HepG2 (cell line): ENCODE measurements around the gene KNG1. TPM values are rescaled to one million over a fixed set of nuclear protein-coding genes. Genes with fewer than 3 reads are reported as not detected.

Experiments
- AGO1 ChIP-seq: fragments of 200-400 bp; formaldehyde crosslinking; IDR thresholded peaks from 2 replicates; pipeline ENCODE4 v1.6.1; 2017; ENCODE audit warnings: mild to moderate bottlenecking, low read depth, low read length, moderate library complexity; ENCODE audit not compliant: poor library complexity, severe bottlenecking
- ARNTL ChIP-seq: sonication (generic); formaldehyde crosslinking; IDR thresholded peaks from 2 replicates; pipeline ENCODE4 v1.4.0; 2020; ENCODE audit warnings: mild to moderate bottlenecking, missing genetic modification reagents
- BORCS8-MEF2B ChIP-seq: sonication (generic); formaldehyde crosslinking; IDR thresholded peaks from 2 replicates; pipeline ENCODE4 v1.8.0; 2022; ENCODE audit warnings: mild to moderate bottlenecking, missing genetic modification reagents
- EP300 ChIP-seq, 3 experiments: sonication (generic) in 1 of 3; formaldehyde crosslinking in 1 of 3; IDR thresholded peaks; 2 replicates each; pipeline versions ENCODE4 v1.5.1 to v1.6.1; 2011 to 2020; ENCODE audit warnings: low read depth in 2 of 3, low read length in 2 of 3, borderline replicate concordance in 1 of 3, improper control_type of control experiment in 1 of 3, mild to moderate bottlenecking in 1 of 3, missing genetic modification reagents in 1 of 3, moderate library complexity in 1 of 3
- GABPB1 ChIP-seq: IDR thresholded peaks from 2 replicates; pipeline ENCODE4 v1.6.1; 2016; ENCODE audit warnings: mild to moderate bottlenecking, missing genetic modification reagents, moderate library complexity, missing compliant biosample characterization
- HDAC2 ChIP-seq: sonication (generic); formaldehyde crosslinking; IDR thresholded peaks from 2 replicates; pipeline ENCODE4 v1.4.0; 2020; ENCODE audit warnings: missing genetic modification reagents
- HES4 ChIP-seq: sonication (generic); formaldehyde crosslinking; IDR thresholded peaks from 2 replicates; pipeline ENCODE4 v1.9.0; 2021; ENCODE audit warnings: mild to moderate bottlenecking, missing genetic modification reagents, borderline replicate concordance
- HMGA1 ChIP-seq: sonication (generic); formaldehyde crosslinking; conservative IDR thresholded peaks from 2 replicates; pipeline ENCODE4 v1.4.0; 2020; ENCODE audit warnings: missing genetic modification reagents
- IRF2 ChIP-seq: IDR thresholded peaks from 2 replicates; pipeline ENCODE4 v1.6.1; 2018; ENCODE audit warnings: missing genetic modification reagents, missing compliant biosample characterization
- JUND ChIP-seq: sonication (generic); formaldehyde crosslinking; IDR thresholded peaks from 2 replicates; pipeline ENCODE4 v1.8.0; 2022; ENCODE audit warnings: mild to moderate bottlenecking, missing genetic modification reagents
- MATR3 ChIP-seq: sonication (generic); formaldehyde crosslinking; IDR thresholded peaks from 2 replicates; pipeline ENCODE4 v1.4.0; 2020; ENCODE audit warnings: missing genetic modification reagents
- MEIS2 ChIP-seq: sonication (generic); formaldehyde crosslinking; IDR thresholded peaks from 2 replicates; pipeline ENCODE4 v1.9.0; 2021; ENCODE audit warnings: mild to moderate bottlenecking, missing genetic modification reagents
- MIXL1 ChIP-seq: IDR thresholded peaks from 2 replicates; pipeline ENCODE4 v1.6.1; 2016
- MLXIP ChIP-seq: sonication (generic); formaldehyde crosslinking; IDR thresholded peaks from 2 replicates; pipeline ENCODE4 v1.9.0; 2021; ENCODE audit warnings: missing genetic modification reagents, borderline replicate concordance
- MTA1 ChIP-seq: sonication (generic); formaldehyde crosslinking; IDR thresholded peaks from 2 replicates; pipeline ENCODE4 v1.4.0; 2020; ENCODE audit warnings: missing genetic modification reagents, mild to moderate bottlenecking, borderline replicate concordance
- REL ChIP-seq: sonication (generic); formaldehyde crosslinking; conservative IDR thresholded peaks from 2 replicates; pipeline ENCODE4 v1.8.0; 2022; ENCODE audit warnings: mild to moderate bottlenecking, missing genetic modification reagents, moderate library complexity
- TBP ChIP-seq: sonication (generic); formaldehyde crosslinking; IDR thresholded peaks from 2 replicates; pipeline ENCODE4 v1.5.0; 2020; ENCODE audit warnings: missing genetic modification reagents
- TSC22D2 ChIP-seq: sonication (generic); formaldehyde crosslinking; IDR thresholded peaks from 2 replicates; pipeline ENCODE4 v1.5.1; 2020; ENCODE audit warnings: missing genetic modification reagents, mild to moderate bottlenecking, borderline replicate concordance
- ZNF124 ChIP-seq: sonication (generic); formaldehyde crosslinking; IDR thresholded peaks from 2 replicates; pipeline ENCODE4 v1.4.0; 2020; ENCODE audit warnings: missing genetic modification reagents
- ZNF510 ChIP-seq: sonication (generic); formaldehyde crosslinking; IDR thresholded peaks from 2 replicates; pipeline ENCODE4 v1.4.0; 2020; ENCODE audit warnings: low read depth, mild to moderate bottlenecking, missing genetic modification reagents
- ZNF629 ChIP-seq: sonication (generic); formaldehyde crosslinking; conservative IDR thresholded peaks from 2 replicates; pipeline ENCODE4 v1.5.0; 2020; ENCODE audit warnings: missing genetic modification reagents
- ZNF660 ChIP-seq: sonication (generic); formaldehyde crosslinking; IDR thresholded peaks from 2 replicates; pipeline ENCODE4 v1.5.1; 2020; ENCODE audit warnings: mild to moderate bottlenecking, low read depth, missing genetic modification reagents, borderline replicate concordance
- polyA plus RNA-seq, 8 experiments: library from polyadenylated mRNA; depleted of rRNA in 3 of 8; stranded (reverse) in 7 of 8; unstranded in 1 of 8; fragments of >200 nt; fragmentation: Illumina TruSeq in 4 of 8; extraction: Trizol in 4 of 8; gene quantifications; 2 replicates each; pipeline versions ENCODE4 v1.2.1 to v1.2.3, GENCODE V29; 2011 to 2016; ENCODE audit warnings: low read depth in 4 of 8, missing spikeins in 1 of 8, mixed read lengths in 1 of 8; ENCODE audit not compliant: insufficient read depth in 1 of 8
- total RNA-seq, 5 experiments: library from RNA; depleted of rRNA; stranded (reverse); fragments of >200 nt; fragmentation: Illumina TruSeq; extraction: Trizol; gene quantifications; 2 replicates each; pipeline ENCODE4 v1.2.3, GENCODE V29; 2016; ENCODE audit warnings: low read depth in 1 of 5
- TF ChIP-seq, protein P1 (sequence below): sonication (generic); formaldehyde crosslinking; IDR thresholded peaks from 2 replicates; pipeline ENCODE4 v1.4.0; 2020; ENCODE audit warnings: mild to moderate bottlenecking, missing genetic modification reagents

The KNG1 gene
- total and polyA plus RNA-seq, 2 of the 13 experiments (the other 11 are each of a cell fraction or from before 2014, with no cell fraction given), result 6.5 to 7.0 TPM

- TF ChIP-seq ZNF660 (no peak), MEIS2 (CRISPR knock-in tag) (peak; percentile 54; the same call in 1 of the 2 replicates), EP300 (IDR thresholded peaks at IDR 0.05; ENCODE audit: low read depth in 2 of 2, low read length in 2 of 2) (no peak; a peak in 1 of 4 replicates), EP300 (CRISPR knock-in tag; IDR thresholded peaks at IDR 0.05; ENCODE audit: borderline replicate concordance) (no peak), ZNF510 (CRISPR knock-in tag) (0 out of 2 replicates have a peak, but pooled peaks have one; percentile 43), ARNTL (CRISPR knock-in tag) (0 out of 2 replicates have a peak, but pooled peaks have one; percentile 47), REL (CRISPR knock-in tag) (no peak), ZNF629 (no peak), JUND (CRISPR knock-in tag) (no peak), GABPB1 (CRISPR knock-in tag) (peak; percentile 68), MTA1 (CRISPR knock-in tag) (no peak), TBP (no peak), HDAC2 (CRISPR knock-in tag) (peak; percentile 50; the same call in 1 of the 2 replicates), HES4 (CRISPR knock-in tag) (no peak), TSC22D2 (CRISPR knock-in tag) (no peak), AGO1 (no peak), MIXL1 (no peak), MATR3 (no peak), MLXIP (no peak), IRF2 (CRISPR knock-in tag) (0 out of 2 replicates have a peak, but pooled peaks have one; percentile 52), ZNF124 (CRISPR knock-in tag) (no peak), BORCS8-MEF2B (CRISPR knock-in tag) (no peak), HMGA1 (CRISPR knock-in tag) (no peak)
- TF ChIP-seq, protein P1, sequence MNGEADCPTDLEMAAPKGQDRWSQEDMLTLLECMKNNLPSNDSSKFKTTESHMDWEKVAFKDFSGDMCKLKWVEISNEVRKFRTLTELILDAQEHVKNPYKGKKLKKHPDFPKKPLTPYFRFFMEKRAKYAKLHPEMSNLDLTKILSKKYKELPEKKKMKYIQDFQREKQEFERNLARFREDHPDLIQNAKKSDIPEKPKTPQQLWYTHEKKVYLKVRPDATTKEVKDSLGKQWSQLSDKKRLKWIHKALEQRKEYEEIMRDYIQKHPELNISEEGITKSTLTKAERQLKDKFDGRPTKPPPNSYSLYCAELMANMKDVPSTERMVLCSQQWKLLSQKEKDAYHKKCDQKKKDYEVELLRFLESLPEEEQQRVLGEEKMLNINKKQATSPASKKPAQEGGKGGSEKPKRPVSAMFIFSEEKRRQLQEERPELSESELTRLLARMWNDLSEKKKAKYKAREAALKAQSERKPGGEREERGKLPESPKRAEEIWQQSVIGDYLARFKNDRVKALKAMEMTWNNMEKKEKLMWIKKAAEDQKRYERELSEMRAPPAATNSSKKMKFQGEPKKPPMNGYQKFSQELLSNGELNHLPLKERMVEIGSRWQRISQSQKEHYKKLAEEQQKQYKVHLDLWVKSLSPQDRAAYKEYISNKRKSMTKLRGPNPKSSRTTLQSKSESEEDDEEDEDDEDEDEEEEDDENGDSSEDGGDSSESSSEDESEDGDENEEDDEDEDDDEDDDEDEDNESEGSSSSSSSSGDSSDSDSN, result no peak
These were observed 28.8 kb downstream of the KNG1 start (continued) for GRCh38 chr3:186746008-186746407.
